ENCODE measurements around the gene ACADSB. TPM values are rescaled to one million over a fixed set of nuclear protein-coding genes. Genes with fewer than 3 reads are reported as not detected.

The ACADSB gene
- polyA plus RNA-seq, 1 experiment, result 16.1 TPM

- no peak for DNase-seq (ENCODE audit: low read depth, low spot score)
- peaks cover under 1% of the 10 kb centered on the region; the same call in 1 of the 2 replicates for H3K9me3 ChIP-seq (ENCODE audit: control insufficient read depth, insufficient read depth, low read length)
- CTCF ChIA-PET, result no interaction called here
- POLR2A ChIA-PET, result no interaction called here
- H3K27me3 ChIP-seq (ENCODE audit: control insufficient read depth, insufficient read depth, low read length), result no peaks in the 10 kb centered on the region
- no peak for TF ChIP-seq CTCF (IDR thresholded peaks at IDR 0.05; ENCODE audit: low read depth, low read length)
- no peak overlapping the region for H3K4me3 ChIP-seq (ENCODE audit: low read depth, low read length)
- H3K27ac ChIP-seq (ENCODE audit: low read depth, low read length), result no peak overlapping the region
Observed at GRCh38 chr10:123103944-123104343, 95.1 kb downstream of the ACADSB start.

Other genes starting within 250 kb of the ACADSB start
- 0.96 and 1.5 TPM in 2 replicates for gene CUZD1, start 163.1 kb upstream of the ACADSB start, polyA plus RNA-seq (2011; rRNA removed)
- gene FAM24B, start 129.4 kb upstream of the ACADSB start, polyA plus RNA-seq (2011; rRNA removed), result 4.0 and 4.6 TPM in 2 replicates
- gene FAM24A, start 98.4 kb upstream of the ACADSB start, polyA plus RNA-seq (2011; rRNA removed), result not detected in 2 replicates
- 7.5 and 8.6 TPM in 2 replicates for gene C10orf88, start 54.8 kb upstream of the ACADSB start, polyA plus RNA-seq (2011; rRNA removed)
- gene PSTK, start 28.6 kb upstream of the ACADSB start, polyA plus RNA-seq (2011; rRNA removed), result 4.8 and 5.1 TPM in 2 replicates
- gene IKZF5, start 211 bp upstream of the ACADSB start, polyA plus RNA-seq (2011; rRNA removed), result 6.6 and 7.8 TPM in 2 replicates
- not detected in 2 replicates for gene HMX3, start 127.0 kb downstream of the ACADSB start, polyA plus RNA-seq (2011; rRNA removed)
- not detected in 2 replicates for gene HMX2, start 139.1 kb downstream of the ACADSB start, polyA plus RNA-seq (2011; rRNA removed)
- gene BUB3, start 145.4 kb downstream of the ACADSB start, polyA plus RNA-seq (2011; rRNA removed), result 131 and 135 TPM in 2 replicates